Measurements from ENCODE around the gene JPH2.

GRCh38 chr20:44087857-44088120, 99.2 kb downstream of the JPH2 start:
- TF ChIP-seq CTCF (IDR thresholded peaks at IDR 0.05) (no peak), POLR2A (IDR thresholded peaks at IDR 0.05) (no peak)
